ENCODE measurements around the gene PTPRD. TPM values are rescaled to one million over a fixed set of nuclear protein-coding genes. Genes with fewer than 3 reads are reported as not detected.

Gene PTPRD
- total RNA-seq, 4 donors from 2014 or later = 0.78 to 11.7 (median 1.6) TPM

- no peak for DNase-seq
- TF ChIP-seq, protein P1, sequence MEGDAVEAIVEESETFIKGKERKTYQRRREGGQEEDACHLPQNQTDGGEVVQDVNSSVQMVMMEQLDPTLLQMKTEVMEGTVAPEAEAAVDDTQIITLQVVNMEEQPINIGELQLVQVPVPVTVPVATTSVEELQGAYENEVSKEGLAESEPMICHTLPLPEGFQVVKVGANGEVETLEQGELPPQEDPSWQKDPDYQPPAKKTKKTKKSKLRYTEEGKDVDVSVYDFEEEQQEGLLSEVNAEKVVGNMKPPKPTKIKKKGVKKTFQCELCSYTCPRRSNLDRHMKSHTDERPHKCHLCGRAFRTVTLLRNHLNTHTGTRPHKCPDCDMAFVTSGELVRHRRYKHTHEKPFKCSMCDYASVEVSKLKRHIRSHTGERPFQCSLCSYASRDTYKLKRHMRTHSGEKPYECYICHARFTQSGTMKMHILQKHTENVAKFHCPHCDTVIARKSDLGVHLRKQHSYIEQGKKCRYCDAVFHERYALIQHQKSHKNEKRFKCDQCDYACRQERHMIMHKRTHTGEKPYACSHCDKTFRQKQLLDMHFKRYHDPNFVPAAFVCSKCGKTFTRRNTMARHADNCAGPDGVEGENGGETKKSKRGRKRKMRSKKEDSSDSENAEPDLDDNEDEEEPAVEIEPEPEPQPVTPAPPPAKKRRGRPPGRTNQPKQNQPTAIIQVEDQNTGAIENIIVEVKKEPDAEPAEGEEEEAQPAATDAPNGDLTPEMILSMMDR (IDR thresholded peaks at IDR 0.05 in 4 of 5, conservative IDR thresholded peaks at IDR 0.05 in 1 of 5) = no peak
- TF ChIP-seq POLR2A (IDR thresholded peaks at IDR 0.05) = no peak
- intact Hi-C loops (cut with DNase I; ENCODE audit: low total_unique reads) (no loop called here), in situ Hi-C loops (cut with MboI; ENCODE audit: low sequenced_read_pairs in 4 of 4) (no loop called here)
- H3K36me3 ChIP-seq = no peaks in the 10 kb centered on the region
- H3K27ac ChIP-seq = no peak overlapping the region
- H3K4me3 ChIP-seq = no peak overlapping the region
- H3K9me3 ChIP-seq = no peaks in the 10 kb centered on the region
- no peaks in the 10 kb centered on the region for H3K4me1 ChIP-seq
- ATAC-seq = no peak
- no peaks in the 10 kb centered on the region for H3K27me3 ChIP-seq
Observed at GRCh38 chr9:8683496-8683895, 1929.3 kb downstream of the PTPRD start.

DNA sequence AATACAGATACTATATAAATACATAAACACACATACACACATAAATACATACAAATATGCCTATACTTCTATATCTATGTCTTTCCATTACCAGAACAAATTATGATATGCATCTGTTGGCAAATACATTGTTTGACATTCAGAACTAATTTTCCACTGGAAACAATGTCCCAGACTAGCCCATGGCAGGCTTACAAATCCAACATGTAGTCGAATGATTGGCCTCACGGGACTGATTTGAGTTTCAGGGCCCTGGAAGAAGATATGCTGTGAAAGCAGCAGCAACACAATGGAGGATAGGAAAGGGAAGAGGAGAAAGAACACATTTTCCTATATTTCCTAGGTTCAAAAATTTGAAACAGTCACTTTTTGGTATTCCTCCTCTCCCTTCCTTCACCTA is 1932.1 kb downstream of the PTPRD start:
- Histone ChIP-seq H3K9me3 (no peaks in the 10 kb centered on the region), H3K4me3 (no peak overlapping the region), H3K36me3 (no peaks in the 10 kb centered on the region), H3K27ac (no peak overlapping the region), H3K4me1 (no peaks in the 10 kb centered on the region), H3K27me3 (no peaks in the 10 kb centered on the region)
- no peak for ATAC-seq
- in situ Hi-C loops (cut with MboI; ENCODE audit: low sequenced_read_pairs in 4 of 4) = no loop called here
- no peak for DNase-seq
- intact Hi-C loops (cut with DNase I; ENCODE audit: low total_unique reads) = no loop called here
- TF ChIP-seq, protein P1 (IDR thresholded peaks at IDR 0.05 in 4 of 5, conservative IDR thresholded peaks at IDR 0.05 in 1 of 5) = no peak
- TF ChIP-seq POLR2A (IDR thresholded peaks at IDR 0.05) = no peak

GRCh38 chr9:8680157-8680556 is 1932.6 kb downstream of the PTPRD start:
- in situ Hi-C loops (cut with MboI; ENCODE audit: low sequenced_read_pairs in 4 of 4) = no loop called here
- H3K9me3 ChIP-seq = no peaks in the 10 kb centered on the region
- DNase-seq (no peak), ATAC-seq (no peak)
- no peaks in the 10 kb centered on the region for H3K4me1 ChIP-seq
- no peaks in the 10 kb centered on the region for H3K27me3 ChIP-seq
- H3K27ac ChIP-seq = no peak overlapping the region
- intact Hi-C loops (cut with DNase I; ENCODE audit: low total_unique reads) = no loop called here
- no peak overlapping the region for H3K4me3 ChIP-seq
- no peaks in the 10 kb centered on the region for H3K36me3 ChIP-seq
- TF ChIP-seq, protein P1 (IDR thresholded peaks at IDR 0.05 in 4 of 5, conservative IDR thresholded peaks at IDR 0.05 in 1 of 5) = no peak

GRCh38 chr9:8679371-8679822 is 1933.4 kb downstream of the PTPRD start:
- Histone ChIP-seq H3K4me3 (no peak overlapping the region), H3K4me1 (no peaks in the 10 kb centered on the region), H3K36me3 (no peaks in the 10 kb centered on the region), H3K9me3 (no peaks in the 10 kb centered on the region), H3K27me3 (no peaks in the 10 kb centered on the region), H3K27ac (no peak overlapping the region)
- no peak for TF ChIP-seq POLR2A (IDR thresholded peaks at IDR 0.05)
- TF ChIP-seq, protein P1 (IDR thresholded peaks at IDR 0.05 in 4 of 5, conservative IDR thresholded peaks at IDR 0.05 in 1 of 5) = no peak
- DNase-seq (no peak), ATAC-seq (no peak)
- in situ Hi-C loops (cut with MboI; ENCODE audit: low sequenced_read_pairs in 4 of 4) = no loop called here
- intact Hi-C loops (cut with DNase I; ENCODE audit: low total_unique reads) = no loop called here

DNA sequence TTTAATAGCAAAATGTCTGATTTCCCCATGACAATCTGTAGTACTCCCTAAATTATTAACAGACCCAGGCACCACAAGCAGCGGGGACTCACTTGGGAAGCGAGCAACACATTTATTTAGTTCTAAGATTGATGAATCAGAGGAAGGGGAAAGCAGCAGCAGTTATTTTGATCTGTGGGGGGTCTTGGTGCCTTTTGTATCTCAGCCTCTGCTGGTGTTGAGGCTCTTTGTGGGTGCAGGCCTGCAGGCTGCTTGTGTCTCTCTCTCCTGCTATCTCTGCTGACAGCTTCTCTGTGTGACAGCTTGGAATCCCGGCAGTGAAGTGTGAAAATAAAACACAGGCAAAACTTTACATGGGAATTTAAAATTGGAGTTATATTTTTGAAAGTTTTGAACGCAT is 1935.1 kb downstream of the PTPRD start:
- ATAC-seq (no peak), DNase-seq (no peak)
- H3K4me1 ChIP-seq = no peaks in the 10 kb centered on the region
- H3K9me3 ChIP-seq = no peaks in the 10 kb centered on the region
- TF ChIP-seq, protein P1 (IDR thresholded peaks at IDR 0.05 in 4 of 5, conservative IDR thresholded peaks at IDR 0.05 in 1 of 5) = no peak
- no peak for TF ChIP-seq POLR2A (IDR thresholded peaks at IDR 0.05)
- H3K4me3 ChIP-seq = no peak overlapping the region
- no peak overlapping the region for H3K27ac ChIP-seq
- H3K27me3 ChIP-seq = no peaks in the 10 kb centered on the region
- intact Hi-C loops (cut with DNase I; ENCODE audit: low total_unique reads) = no loop called here
- H3K36me3 ChIP-seq = no peaks in the 10 kb centered on the region
- in situ Hi-C loops (cut with MboI; ENCODE audit: low sequenced_read_pairs in 4 of 4) = no loop called here
